IMR-90 (cell line): Measurements from ENCODE around the gene GH1. TPM values are rescaled to one million over a fixed set of nuclear protein-coding genes. Genes with fewer than 3 reads are reported as not detected.

Experiments used
- ATAC-seq: fragments of 200-7000 bp; cut with Tn5 transposase; 2 replicates; pipeline ENCODE4 v1.9.1; 2020; ENCODE audit warnings: low read depth, mild to moderate bottlenecking, moderate library complexity
- BruUV-seq: library from RNA; stranded (reverse); fragments of 400-500 nt; replicated peaks from 2 replicates; lab custom pipeline; 2021; lab: Mats Ljungman, UMichigan
- CTCF ChIA-PET: fragments of 300-600 bp; formaldehyde crosslinking; extraction: SDS; loops from one replicate; lab custom pipeline; 2021; ENCODE audit warnings: antibody characterized with exemption; lab: Yijun Ruan, JAX
- POLR2A ChIA-PET: fragments of 300-600 bp; sonication (Branson Sonifier 250); formaldehyde crosslinking; loops from one replicate; lab custom pipeline; 2022; ENCODE audit warnings: antibody characterized with exemption; ENCODE audit not compliant: unreplicated experiment; lab: Charles Lee
- DNase-seq: peaks from one replicate; pipeline ENCODE4 v3.0.0; 2013
- H2AFZ ChIP-seq: replicated peaks from 2 replicates; pipeline ENCODE3; 2013; ENCODE audit warnings: low read length, mild to moderate bottlenecking; ENCODE audit not compliant: poor library complexity
- H2AK5ac ChIP-seq: 2 replicates; pipeline ENCODE4 v1.6.1; 2013; ENCODE audit warnings: low read depth, low read length, inconsistent platforms
- H2AK9ac ChIP-seq: replicated peaks from 2 replicates; pipeline ENCODE3; 2013; ENCODE audit warnings: mild to moderate bottlenecking, low read depth, low read length, moderate library complexity; ENCODE audit not compliant: poor library complexity
- H2BK120ac ChIP-seq: 2 replicates; pipeline ENCODE4 v1.6.1; 2013; ENCODE audit warnings: low read depth, low read length, inconsistent platforms
- H2BK15ac ChIP-seq: 3 replicates; pipeline ENCODE4 v1.6.1; 2013; ENCODE audit warnings: low read depth, low read length, inconsistent platforms
- H2BK20ac ChIP-seq: 2 replicates; pipeline ENCODE4 v1.6.1; 2013; ENCODE audit warnings: low read depth, mild to moderate bottlenecking, inconsistent platforms, low read length, moderate library complexity
- H2BK5ac ChIP-seq: 2 replicates; pipeline ENCODE4 v1.6.1; 2013; ENCODE audit warnings: mild to moderate bottlenecking, low read depth, low read length, inconsistent platforms; ENCODE audit not compliant: poor library complexity, severe bottlenecking
- H3K14ac ChIP-seq: replicated peaks from 2 replicates; pipeline ENCODE4 v1.6.1; 2013; ENCODE audit warnings: low read depth, low read length, inconsistent platforms
- H3K18ac ChIP-seq: 2 replicates; pipeline ENCODE4 v1.6.1; 2013; ENCODE audit warnings: low read depth, low read length, control low read depth
- H3K23ac ChIP-seq: 2 replicates; pipeline ENCODE4 v1.6.1; 2013; ENCODE audit warnings: low read depth, low read length, inconsistent platforms
- H3K27ac ChIP-seq: 2 replicates; pipeline ENCODE4 v1.5.1; 2013; ENCODE audit warnings: mild to moderate bottlenecking, control low read depth, low read length; ENCODE audit not compliant: insufficient read depth
- H3K27me3 ChIP-seq: 2 replicates; pipeline ENCODE4 v1.6.1; 2013; ENCODE audit warnings: low read length; ENCODE audit not compliant: control insufficient read depth, insufficient read depth
- H3K36me3 ChIP-seq: 2 replicates; pipeline ENCODE4 v1.6.1; 2013; ENCODE audit warnings: low read length, mixed read lengths; ENCODE audit not compliant: control insufficient read depth, insufficient read depth
- H3K4ac ChIP-seq: 2 replicates; pipeline ENCODE4 v1.6.1; 2013; ENCODE audit warnings: low read depth, low read length, inconsistent platforms
- H3K4me1 ChIP-seq: 2 replicates; pipeline ENCODE4 v1.6.1; 2013; ENCODE audit warnings: low read length, mixed read lengths; ENCODE audit not compliant: control insufficient read depth, insufficient read depth
- H3K4me2 ChIP-seq: 2 replicates; pipeline ENCODE4 v1.6.1; 2013; ENCODE audit warnings: low read depth, mild to moderate bottlenecking, control low read depth, low read length, moderate library complexity
- H3K4me3 ChIP-seq: 2 replicates; pipeline ENCODE4 v1.5.1; 2013; ENCODE audit warnings: low read depth, mild to moderate bottlenecking, control low read depth, low read length, moderate library complexity; ENCODE audit not compliant: insufficient read depth
- H3K56ac ChIP-seq: 2 replicates; pipeline ENCODE4 v1.6.1; 2013; ENCODE audit warnings: low read length, inconsistent platforms; ENCODE audit not compliant: insufficient read depth; ENCODE audit errors: extremely low read depth
- H3K79me1 ChIP-seq, 2 experiments: 2 replicates each; pipeline ENCODE4 v1.6.1; 2013; ENCODE audit warnings: low read length in 2 of 2, inconsistent platforms in 1 of 2, low read depth in 1 of 2
- H3K9ac ChIP-seq: 2 replicates; pipeline ENCODE4 v1.6.1; 2013; ENCODE audit warnings: low read depth, low read length, control low read depth
- H3K9me1 ChIP-seq: 2 replicates; pipeline ENCODE4 v1.6.1; 2013; ENCODE audit warnings: low read length, inconsistent platforms; ENCODE audit not compliant: insufficient read depth
- H3K9me3 ChIP-seq: 2 replicates; pipeline ENCODE4 v1.6.1; 2013; ENCODE audit warnings: low read length; ENCODE audit not compliant: control insufficient read depth, insufficient read depth
- H4K20me1 ChIP-seq: 2 replicates; pipeline ENCODE4 v1.6.1; 2013; ENCODE audit warnings: low read length, inconsistent platforms; ENCODE audit not compliant: insufficient read depth
- H4K5ac ChIP-seq: 2 replicates; pipeline ENCODE4 v1.6.1; 2013; ENCODE audit warnings: mild to moderate bottlenecking, low read depth, low read length, control low read depth
- H4K8ac ChIP-seq, 2 experiments: 2 replicates each; pipeline ENCODE4 v1.6.1; 2013; ENCODE audit warnings: low read depth in 2 of 2, low read length in 2 of 2, control low read depth in 1 of 2, inconsistent platforms in 1 of 2
- H4K91ac ChIP-seq: 2 replicates; pipeline ENCODE4 v1.6.1; 2013; ENCODE audit warnings: low read depth, low read length, inconsistent platforms; ENCODE audit not compliant: insufficient read depth
- BHLHE40 ChIP-seq: fragments of 150-350 bp; IDR thresholded peaks from 2 replicates; pipeline ENCODE4 v1.6.1; 2016; ENCODE audit warnings: mild to moderate bottlenecking, low read depth, low read length
- CEBPB ChIP-seq: IDR thresholded peaks from 2 replicates; pipeline ENCODE4 v1.6.1; 2012; ENCODE audit warnings: low read depth, low read length, improper control_type of control experiment
- CHD1 ChIP-seq: IDR thresholded peaks from 2 replicates; pipeline ENCODE4 v1.6.1; 2012; ENCODE audit warnings: low read depth, low read length, improper control_type of control experiment
- ELK1 ChIP-seq: fragments of 150-350 bp; IDR thresholded peaks from 2 replicates; pipeline ENCODE4 v1.6.1; 2016; ENCODE audit warnings: low read depth, mild to moderate bottlenecking, low read length, moderate library complexity, borderline replicate concordance
- FOS ChIP-seq: fragments of 150-350 bp; IDR thresholded peaks from 2 replicates; pipeline ENCODE4 v1.6.1; 2016; ENCODE audit warnings: low read depth, low read length
- MAZ ChIP-seq: IDR thresholded peaks from 2 replicates; pipeline ENCODE4 v1.6.1; 2012; ENCODE audit warnings: low read depth, mild to moderate bottlenecking, low read length, improper control_type of control experiment, moderate library complexity, borderline replicate concordance
- MXI1 ChIP-seq: IDR thresholded peaks from 2 replicates; pipeline ENCODE4 v1.6.1; 2012; ENCODE audit warnings: low read depth, mild to moderate bottlenecking, low read length, moderate library complexity, borderline replicate concordance
- NFE2L2 ChIP-seq: fragments of 150-350 bp; IDR thresholded peaks from 2 replicates; pipeline ENCODE4 v1.6.1; 2016; ENCODE audit warnings: low read depth, mild to moderate bottlenecking, low read length
- RAD21 ChIP-seq: IDR thresholded peaks from 2 replicates; pipeline ENCODE4 v1.6.1; 2012; ENCODE audit warnings: low read length, improper control_type of control experiment
- RCOR1 ChIP-seq: IDR thresholded peaks from 2 replicates; pipeline ENCODE4 v1.6.1; 2012; ENCODE audit warnings: mild to moderate bottlenecking, low read length, improper control_type of control experiment; ENCODE audit not compliant: insufficient replicate concordance
- RFX5 ChIP-seq: IDR thresholded peaks from 2 replicates; pipeline ENCODE4 v1.8.0; 2012; ENCODE audit warnings: low read depth, mild to moderate bottlenecking, low read length, moderate library complexity
- SMC3 ChIP-seq: fragments of 150-350 bp; IDR thresholded peaks from 2 replicates; pipeline ENCODE4 v1.6.1; 2016; ENCODE audit warnings: low read depth, mild to moderate bottlenecking, antibody characterized with exemption, low read length, moderate library complexity
- WGBS, 2 experiments: methylation state at CpG; one replicate each; pipeline versions ENCODE4 v1.1.5 to v1.1.7; 2013; ENCODE audit warnings: missing lambda C conversion rate in 2 of 2; ENCODE audit not compliant: insufficient read length in 1 of 2; ENCODE audit errors: extremely low coverage in 2 of 2; 5-methylcytosine and 5-hydroxymethylcytosine counted together
- dilution Hi-C: fragments of 300-500 bp; cut with HindIII; formaldehyde crosslinking; loops from one replicate; pipeline ENCODE4 v1.14.3; 2018; ENCODE audit warnings: low sequenced_read_pairs; ENCODE audit not compliant: unreplicated experiment
- in situ Hi-C: fragments of 300-500 bp; cut with MboI; formaldehyde crosslinking; loops from 3 replicates; pipeline ENCODE4 v1.14.3; 2019; ENCODE audit warnings: low sequenced_read_pairs, inconsistent platforms, mixed read lengths
- intact Hi-C: fragments of 100-400 bp; cut with micrococcal nuclease; formaldehyde crosslinking; loops from 2 replicates; pipeline ENCODE4 v1.10.0; 2022
- polyA plus RNA-seq, 3 experiments: library from polyadenylated mRNA; depleted of rRNA; stranded (reverse); fragments of >200 nt; gene quantifications; 2 replicates each; pipeline ENCODE4 v1.2.3, GENCODE V29; 2012; ENCODE audit warnings: low replicate concordance in 1 of 3
- total RNA-seq: library from RNA; depleted of rRNA; stranded (reverse); fragments of >200 nt; gene quantifications from 2 replicates; pipeline ENCODE4 v1.2.3, GENCODE V29; 2012

Gene GH1
- total and polyA plus RNA-seq, 2 of the 4 experiments (the other 2 are of a cell fraction): not detected

GRCh38 chr17:63944736-63945499, 26.3 kb upstream of the GH1 start:
- Histone ChIP-seq H3K27me3 (peaks cover 5% of the 10 kb centered on the region; the same call in 1 of the 2 replicates), H4K8ac (no peak overlapping the region), H3K56ac (no peak overlapping the region), H3K14ac (no peak overlapping the region), H2BK20ac (no peak overlapping the region), H3K4me3 (no peak overlapping the region), H3K9me1 (no peaks in the 10 kb centered on the region), H2AK9ac (no peak overlapping the region), H3K27ac (no peak overlapping the region), H2AK5ac (no peak overlapping the region), H3K4ac (no peak overlapping the region), H4K20me1 (no peaks in the 10 kb centered on the region), H3K18ac (no peak overlapping the region), H2AFZ (no peak overlapping the region), H3K9me3 (no peaks in the 10 kb centered on the region; the same call in 1 of the 2 replicates), H4K91ac (no peak overlapping the region), H3K9ac (no peak overlapping the region), H2BK15ac (no peak overlapping the region), H2BK120ac (no peak overlapping the region), H3K79me1 (no peaks in the 10 kb centered on the region), H3K4me2 (no peak overlapping the region), H4K5ac (no peak overlapping the region), H3K23ac (no peak overlapping the region), H3K4me1 (no peaks in the 10 kb centered on the region), H3K36me3 (no peaks in the 10 kb centered on the region), H2BK5ac (no peak overlapping the region)
- dilution Hi-C loops (no loop called here), intact Hi-C loops (no loop called here), in situ Hi-C loops (no loop called here)
- ATAC-seq (no peak), DNase-seq (no peak)
- no peak for TF ChIP-seq MXI1
- no peak for TF ChIP-seq NFE2L2
- no peak for TF ChIP-seq SMC3
- no peak for TF ChIP-seq RCOR1
- no peak for TF ChIP-seq BHLHE40
- TF ChIP-seq MAZ: no peak
- TF ChIP-seq RAD21: no peak
- TF ChIP-seq FOS: no peak
- no peak for TF ChIP-seq RFX5
- TF ChIP-seq ELK1: no peak
- no peak for TF ChIP-seq CHD1
- TF ChIP-seq CEBPB: no peak
- BruUV-seq: no TSS peak
- CTCF ChIA-PET: interaction anchor here (1.3 to 2.0 kb wide), 2 partner anchors 12 to 26 kb away, joined by 3 to 9 read pairs; partner anchors contain the start of gene GH1
- POLR2A ChIA-PET: no interaction called here
- WGBS, 2 experiments: 93% methylated on average over 5 of the region's 24 CpGs; no CpG with 5 or more reads in 1 of the 2 experiments
